Fibroblast of villous mesenchyme (primary cell): Measurements from ENCODE around the gene SLC22A13. TPM values are rescaled to one million over a fixed set of nuclear protein-coding genes. Genes with fewer than 3 reads are reported as not detected.

Source experiments
- DNase-seq: peaks from one replicate; pipeline ENCODE4 v3.0.0-alpha.2; 2010; ENCODE audit warnings: low read depth
- H3K4me3 ChIP-seq: 2 replicates; pipeline ENCODE4 v1.5.1; 2011; ENCODE audit warnings: low read depth, mild to moderate bottlenecking, low read length
- total RNA-seq: library from RNA; depleted of rRNA; stranded (reverse); fragments of >200 nt; gene quantifications from 2 replicates; pipeline ENCODE4 v1.2.3, GENCODE V29; 2012
- TF ChIP-seq, protein P1 (sequence below): IDR thresholded peaks from 2 replicates; pipeline ENCODE4 v1.5.1; 2012; ENCODE audit warnings: low read depth, mild to moderate bottlenecking, low read length; ENCODE audit not compliant: insufficient read depth

SLC22A13 gene
- total RNA-seq, 1 donor: 0.43 TPM

DNA sequence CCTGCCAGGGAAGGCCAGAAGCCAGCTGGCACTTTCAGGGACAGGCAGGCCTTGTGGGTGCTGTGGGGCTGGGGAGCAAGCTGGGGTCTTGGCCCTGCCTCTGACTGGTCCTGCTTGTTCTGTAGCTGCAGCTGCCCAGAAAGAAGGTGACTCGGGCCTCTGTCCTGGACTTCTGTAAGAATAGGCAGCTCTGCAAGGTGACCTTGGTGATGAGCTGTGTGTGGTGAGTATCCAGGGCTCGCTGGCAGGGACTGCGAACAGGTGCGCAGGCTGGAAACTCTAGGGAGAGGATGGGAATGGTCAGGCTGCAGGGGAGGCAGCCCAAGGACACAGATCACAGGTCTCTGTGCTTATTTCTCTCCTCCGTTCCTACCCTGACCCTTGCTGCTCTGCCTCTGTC lies 47.7 kb downstream of the SLC22A13 start:
- no peak for DNase-seq
- TF ChIP-seq, protein P1, sequence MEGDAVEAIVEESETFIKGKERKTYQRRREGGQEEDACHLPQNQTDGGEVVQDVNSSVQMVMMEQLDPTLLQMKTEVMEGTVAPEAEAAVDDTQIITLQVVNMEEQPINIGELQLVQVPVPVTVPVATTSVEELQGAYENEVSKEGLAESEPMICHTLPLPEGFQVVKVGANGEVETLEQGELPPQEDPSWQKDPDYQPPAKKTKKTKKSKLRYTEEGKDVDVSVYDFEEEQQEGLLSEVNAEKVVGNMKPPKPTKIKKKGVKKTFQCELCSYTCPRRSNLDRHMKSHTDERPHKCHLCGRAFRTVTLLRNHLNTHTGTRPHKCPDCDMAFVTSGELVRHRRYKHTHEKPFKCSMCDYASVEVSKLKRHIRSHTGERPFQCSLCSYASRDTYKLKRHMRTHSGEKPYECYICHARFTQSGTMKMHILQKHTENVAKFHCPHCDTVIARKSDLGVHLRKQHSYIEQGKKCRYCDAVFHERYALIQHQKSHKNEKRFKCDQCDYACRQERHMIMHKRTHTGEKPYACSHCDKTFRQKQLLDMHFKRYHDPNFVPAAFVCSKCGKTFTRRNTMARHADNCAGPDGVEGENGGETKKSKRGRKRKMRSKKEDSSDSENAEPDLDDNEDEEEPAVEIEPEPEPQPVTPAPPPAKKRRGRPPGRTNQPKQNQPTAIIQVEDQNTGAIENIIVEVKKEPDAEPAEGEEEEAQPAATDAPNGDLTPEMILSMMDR: no peak

DNA sequence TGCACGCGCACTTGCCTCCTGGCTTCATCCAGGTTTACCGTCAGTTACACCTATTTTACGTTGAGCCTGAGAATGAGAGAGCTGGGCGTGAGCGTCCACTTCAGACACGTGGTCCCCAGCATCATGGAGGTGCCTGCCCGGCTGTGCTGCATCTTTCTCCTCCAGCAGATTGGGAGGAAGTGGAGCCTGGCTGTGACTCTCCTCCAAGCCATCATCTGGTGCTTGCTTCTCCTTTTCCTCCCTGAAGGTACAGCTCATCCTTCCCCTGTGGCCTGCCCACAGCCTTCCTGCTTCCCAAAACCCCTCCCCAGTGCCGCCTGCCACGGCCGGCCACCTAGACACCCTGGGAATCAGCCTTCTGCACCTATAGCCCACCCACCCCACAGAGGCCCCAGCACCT lies 48.1 kb downstream of the SLC22A13 start:
- TF ChIP-seq, protein P1: no peak
- H3K4me3 ChIP-seq: no peak overlapping the region
- no peak for DNase-seq

More for the DNA sequence above, 47.7 kb downstream of the SLC22A13 start:
- H3K4me3 ChIP-seq: no peak overlapping the region

DNA sequence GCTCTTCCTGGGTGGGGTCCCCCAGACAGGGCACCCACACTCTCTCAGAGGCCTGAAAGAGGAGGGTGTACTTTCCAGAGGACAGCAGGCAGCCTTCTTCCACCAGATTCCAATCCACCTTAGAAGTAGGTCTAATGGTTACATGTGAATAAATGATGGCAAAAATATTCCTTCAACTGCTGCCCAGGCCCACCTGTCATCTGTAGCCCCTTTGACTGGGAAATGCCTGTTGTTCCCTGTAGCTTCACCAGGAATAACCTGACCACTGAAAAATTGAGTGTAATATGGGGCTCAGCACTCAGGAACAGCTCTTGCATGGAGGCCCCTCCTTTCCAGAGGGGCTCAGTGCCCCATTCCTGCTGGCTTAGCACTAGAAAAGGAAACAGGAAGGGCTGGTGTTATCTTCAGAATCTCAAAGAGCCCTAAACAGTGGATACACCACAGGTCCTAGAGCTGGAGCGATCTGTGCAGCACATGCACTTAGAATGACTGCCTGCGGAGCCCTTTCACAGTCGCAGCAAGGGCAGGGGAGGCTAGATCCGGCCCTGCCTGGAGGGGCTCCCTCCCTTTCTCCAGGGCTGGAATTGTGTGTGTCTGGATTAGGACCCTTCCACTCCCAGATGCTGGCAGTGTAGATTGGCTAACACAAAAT lies 48.6 kb downstream of the SLC22A13 start:
- H3K4me3 ChIP-seq: no peak overlapping the region
- TF ChIP-seq, protein P1: no peak

GRCh38 chr3:38314764-38315487 lies 49.3 kb downstream of the SLC22A13 start:
- H3K4me3 ChIP-seq: no peak overlapping the region
- TF ChIP-seq, protein P1: no peak
- DNase-seq: no peak

More for the DNA sequence above, 48.6 kb downstream of the SLC22A13 start:
- no peak for DNase-seq

DNA sequence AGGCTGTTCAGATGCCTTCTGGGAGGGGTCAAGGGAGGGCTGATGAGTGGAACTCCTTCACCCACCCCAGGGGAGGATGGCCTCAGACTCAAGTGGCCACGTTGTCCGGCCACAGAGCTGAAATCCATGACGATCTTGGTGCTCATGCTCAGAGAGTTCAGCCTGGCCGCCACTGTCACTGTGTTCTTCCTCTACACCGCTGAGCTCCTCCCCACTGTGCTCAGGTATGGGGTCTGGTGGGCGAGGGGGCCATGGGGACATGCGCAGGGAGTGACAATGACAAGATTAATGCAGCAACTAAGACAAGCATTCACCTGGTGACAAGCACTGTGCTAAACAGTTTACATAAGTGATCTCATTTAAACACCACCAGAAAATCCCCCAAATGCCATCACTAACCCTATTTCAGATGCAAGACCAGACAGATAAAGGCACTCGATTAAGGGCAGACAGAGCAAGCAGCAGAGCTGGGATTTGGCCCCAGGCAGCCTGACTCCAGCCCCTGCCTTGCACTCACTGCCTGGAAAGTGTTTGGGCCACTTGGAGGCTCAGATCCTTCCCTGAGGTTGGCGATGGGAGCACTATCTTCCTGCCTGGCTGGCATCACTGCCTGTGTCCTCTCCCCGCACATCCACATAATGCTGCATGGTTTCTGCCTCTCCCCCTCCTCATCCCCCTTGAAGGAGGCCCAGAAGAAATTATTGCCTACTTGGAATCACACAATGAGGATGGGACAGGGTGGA lies 50.0 kb downstream of the SLC22A13 start:
- no peak for DNase-seq
- no peak overlapping the region for H3K4me3 ChIP-seq
- TF ChIP-seq, protein P1: no peak

- TF ChIP-seq, protein P1: no peak
- no peak for DNase-seq
Observed at GRCh38 chr3:38316356-38317191, 51.0 kb downstream of the SLC22A13 start.

More at GRCh38 chr3:38316356-38317191, 51.0 kb downstream of the SLC22A13 start:
- H3K4me3 ChIP-seq: no peak overlapping the region
